ENCODE results near the gene FADS6. TPM values are rescaled to one million over a fixed set of nuclear protein-coding genes. Genes with fewer than 3 reads are reported as not detected.
A peak's percentile ranks its signal among the peaks of the same experiment; 100 is the strongest.

The FADS6 gene
- polyA plus RNA-seq, 1 donor from 2014 or later: not detected

DNA sequence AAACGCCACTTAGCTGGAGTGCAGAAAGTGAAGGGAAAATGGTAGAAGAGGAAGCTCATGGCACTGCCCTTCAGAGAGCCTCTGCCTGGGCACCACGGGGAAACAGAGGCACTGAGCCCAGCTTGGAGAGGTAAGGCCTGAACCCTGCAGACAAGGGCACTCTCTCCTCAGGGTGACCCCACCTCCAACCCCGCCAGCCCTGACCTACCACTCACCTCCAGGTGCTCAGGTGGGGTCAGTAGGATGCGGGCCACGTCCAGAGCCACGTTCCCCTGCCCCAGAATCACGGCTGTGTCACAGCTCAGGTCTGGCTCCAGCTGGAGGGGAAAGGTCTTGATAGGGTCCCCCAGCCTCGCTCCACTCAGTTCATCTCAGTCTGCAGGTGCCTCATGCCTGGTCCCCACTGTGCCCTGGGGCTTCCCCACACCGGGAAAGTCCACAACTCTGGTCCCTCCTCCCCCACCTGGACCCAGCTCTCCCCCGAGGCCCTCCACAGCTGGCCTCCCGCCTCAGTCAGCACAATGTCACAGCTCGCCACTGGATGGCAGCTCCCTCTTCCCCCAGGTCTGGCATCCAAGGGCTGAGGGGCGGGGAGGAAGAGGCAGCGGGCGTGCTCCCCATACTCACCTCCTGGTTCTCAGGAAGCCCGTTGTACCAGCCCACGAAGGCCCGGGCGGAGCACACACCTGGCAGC lies 27.8 kb downstream of the FADS6 start:
- Histone ChIP-seq H2AFZ (ENCODE audit: low read depth, low read length) (no peak overlapping the region), H3K4me3 (ENCODE audit: low read length) (no peak overlapping the region), H3K36me3 (ENCODE audit: insufficient read depth, low read length) (no peaks in the 10 kb centered on the region), H3K9ac (ENCODE audit: low read length) (no peak overlapping the region), H3K4me2 (ENCODE audit: low read length) (no peak overlapping the region), H3F3A (ENCODE audit: insufficient read depth, low read length, poor library complexity, severe bottlenecking) (no peaks in the 10 kb centered on the region), H3K27me3 (ENCODE audit: insufficient read depth, low read depth, low read length) (peaks cover 19% of the 10 kb centered on the region), H4K20me1 (ENCODE audit: insufficient read depth) (no peaks in the 10 kb centered on the region), H3K9me2 (ENCODE audit: insufficient read depth, low read length) (no peaks in the 10 kb centered on the region), H3K79me2 (replicated peaks; ENCODE audit: insufficient read depth, low read length) (no peaks in the 10 kb centered on the region), H3K9me3 (ENCODE audit: low read length) (no peaks in the 10 kb centered on the region), H3K27ac (ENCODE audit: low read length) (no peak overlapping the region)
- TF ChIP-seq EP300 (conservative IDR thresholded peaks at IDR 0.05; ENCODE audit: poor library complexity, severe bottlenecking) (no peak), MXI1 (conservative IDR thresholded peaks at IDR 0.05; ENCODE audit: poor library complexity, severe bottlenecking) (no peak), RAD21 (conservative IDR thresholded peaks at IDR 0.05) (no peak), EZH2 (IDR thresholded peaks at IDR 0.05; ENCODE audit: borderline replicate concordance, insufficient read depth, low read length, poor library complexity, severe bottlenecking) (no peak), SMC3 (conservative IDR thresholded peaks at IDR 0.05; ENCODE audit: poor library complexity) (no peak), CTCF (IDR thresholded peaks at IDR 0.05; ENCODE audit: poor library complexity, severe bottlenecking) (no peak), POLR2AphosphoS5 (IDR thresholded peaks at IDR 0.05) (no peak), TAF1 (IDR thresholded peaks at IDR 0.05; ENCODE audit: low read depth) (no peak)
- TF ChIP-seq, protein P1, sequence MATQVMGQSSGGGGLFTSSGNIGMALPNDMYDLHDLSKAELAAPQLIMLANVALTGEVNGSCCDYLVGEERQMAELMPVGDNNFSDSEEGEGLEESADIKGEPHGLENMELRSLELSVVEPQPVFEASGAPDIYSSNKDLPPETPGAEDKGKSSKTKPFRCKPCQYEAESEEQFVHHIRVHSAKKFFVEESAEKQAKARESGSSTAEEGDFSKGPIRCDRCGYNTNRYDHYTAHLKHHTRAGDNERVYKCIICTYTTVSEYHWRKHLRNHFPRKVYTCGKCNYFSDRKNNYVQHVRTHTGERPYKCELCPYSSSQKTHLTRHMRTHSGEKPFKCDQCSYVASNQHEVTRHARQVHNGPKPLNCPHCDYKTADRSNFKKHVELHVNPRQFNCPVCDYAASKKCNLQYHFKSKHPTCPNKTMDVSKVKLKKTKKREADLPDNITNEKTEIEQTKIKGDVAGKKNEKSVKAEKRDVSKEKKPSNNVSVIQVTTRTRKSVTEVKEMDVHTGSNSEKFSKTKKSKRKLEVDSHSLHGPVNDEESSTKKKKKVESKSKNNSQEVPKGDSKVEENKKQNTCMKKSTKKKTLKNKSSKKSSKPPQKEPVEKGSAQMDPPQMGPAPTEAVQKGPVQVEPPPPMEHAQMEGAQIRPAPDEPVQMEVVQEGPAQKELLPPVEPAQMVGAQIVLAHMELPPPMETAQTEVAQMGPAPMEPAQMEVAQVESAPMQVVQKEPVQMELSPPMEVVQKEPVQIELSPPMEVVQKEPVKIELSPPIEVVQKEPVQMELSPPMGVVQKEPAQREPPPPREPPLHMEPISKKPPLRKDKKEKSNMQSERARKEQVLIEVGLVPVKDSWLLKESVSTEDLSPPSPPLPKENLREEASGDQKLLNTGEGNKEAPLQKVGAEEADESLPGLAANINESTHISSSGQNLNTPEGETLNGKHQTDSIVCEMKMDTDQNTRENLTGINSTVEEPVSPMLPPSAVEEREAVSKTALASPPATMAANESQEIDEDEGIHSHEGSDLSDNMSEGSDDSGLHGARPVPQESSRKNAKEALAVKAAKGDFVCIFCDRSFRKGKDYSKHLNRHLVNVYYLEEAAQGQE (IDR thresholded peaks at IDR 0.05; ENCODE audit: borderline replicate concordance): no peak

GRCh38 chr17:74864866-74865395 lies 28.5 kb downstream of the FADS6 start:
- Histone ChIP-seq H2AFZ (ENCODE audit: low read depth, low read length) (no peak overlapping the region), H3K36me3 (ENCODE audit: insufficient read depth, low read length) (no peaks in the 10 kb centered on the region), H3F3A (ENCODE audit: insufficient read depth, low read length, poor library complexity, severe bottlenecking) (no peaks in the 10 kb centered on the region), H3K4me3 (ENCODE audit: low read length) (no peak overlapping the region), H3K79me2 (replicated peaks; ENCODE audit: insufficient read depth, low read length) (no peaks in the 10 kb centered on the region), H3K9me3 (ENCODE audit: low read length) (no peaks in the 10 kb centered on the region), H3K9me2 (ENCODE audit: insufficient read depth, low read length) (no peaks in the 10 kb centered on the region), H4K20me1 (ENCODE audit: insufficient read depth) (no peaks in the 10 kb centered on the region), H3K27me3 (ENCODE audit: insufficient read depth, low read depth, low read length) (peaks cover 27% of the 10 kb centered on the region), H3K9ac (ENCODE audit: low read length) (no peak overlapping the region), H3K27ac (ENCODE audit: low read length) (no peak overlapping the region), H3K4me2 (ENCODE audit: low read length) (no peak overlapping the region)
- TF ChIP-seq POLR2AphosphoS5 (IDR thresholded peaks at IDR 0.05) (no peak), EZH2 (IDR thresholded peaks at IDR 0.05; ENCODE audit: borderline replicate concordance, insufficient read depth, low read length, poor library complexity, severe bottlenecking) (no peak), EP300 (conservative IDR thresholded peaks at IDR 0.05; ENCODE audit: poor library complexity, severe bottlenecking) (no peak), CTCF (IDR thresholded peaks at IDR 0.05; ENCODE audit: poor library complexity, severe bottlenecking) (peak; percentile 93), MXI1 (conservative IDR thresholded peaks at IDR 0.05; ENCODE audit: poor library complexity, severe bottlenecking) (no peak), RAD21 (conservative IDR thresholded peaks at IDR 0.05) (peak; percentile 86), SMC3 (conservative IDR thresholded peaks at IDR 0.05; ENCODE audit: poor library complexity) (peak; percentile 89)
- TF ChIP-seq, protein P1 (IDR thresholded peaks at IDR 0.05; ENCODE audit: borderline replicate concordance): no peak
